ENCODE data around the gene FOXO6. TPM values are rescaled to one million over a fixed set of nuclear protein-coding genes. Genes with fewer than 3 reads are reported as not detected.

Gene FOXO6
- total and polyA plus RNA-seq, 2 of the 13 experiments (the other 11 are each of a cell fraction or from before 2014, with no cell fraction given), result 0.13 TPM; not detected in 1

- Histone ChIP-seq H2AFZ (ENCODE audit: low read length) (no peak overlapping the region), H3K9ac (ENCODE audit: insufficient read depth, low read depth, low read length) (no peak overlapping the region), H3K4me1 (ENCODE audit: insufficient read depth, low read length) (no peaks in the 10 kb centered on the region), H3K27ac (ENCODE audit: extremely low read length, insufficient read depth, low read length) (no peak overlapping the region), H3K4me2 (ENCODE audit: low read depth, low read length) (no peak overlapping the region), H3K79me2 (ENCODE audit: insufficient read depth, low read length) (no peaks in the 10 kb centered on the region), H4K20me1 (ENCODE audit: insufficient read depth, low read length) (no peaks in the 10 kb centered on the region), H3K36me3 (replicated peaks in 1 of 2; ENCODE audit: control insufficient read depth in 1 of 2, insufficient read depth in 2 of 2, low read length in 2 of 2) (no peaks in the 10 kb centered on the region), H3K27me3 (ENCODE audit: control insufficient read depth in 1 of 2, insufficient read depth in 2 of 2, low read length in 2 of 2) (peaks cover 1 to 6% of the 10 kb centered on the region in 2 experiments; a peak in 2 of 5 replicates), H3K9me3 (ENCODE audit: low read length) (no peaks in the 10 kb centered on the region), H3K4me3 (replicated peaks in 1 of 3; ENCODE audit: insufficient read depth in 1 of 3, low read depth in 2 of 3, low read length in 3 of 3) (no peak overlapping the region)
- no TSS peak for BruUV-seq (replicated peaks)
- WGBS (ENCODE audit: low lambda C conversion rate), result 3% methylated on average over 2 of the region's 2 CpGs
- no peak for DNase-seq (ENCODE audit: low spot score)
- no peak for TF ChIP-seq HOXA9 (CRISPR knock-in tag; IDR thresholded peaks at IDR 0.05; ENCODE audit: borderline replicate concordance)
- no peak for TF ChIP-seq NR2F6 (IDR thresholded peaks at IDR 0.05)
- no peak for TF ChIP-seq NR2F6 (CRISPR knock-in tag; IDR thresholded peaks at IDR 0.05)
- no peak for TF ChIP-seq ZNF362 (CRISPR knock-in tag; IDR thresholded peaks at IDR 0.05; ENCODE audit: borderline replicate concordance)
- TF ChIP-seq ZNF713 (CRISPR knock-in tag; IDR thresholded peaks at IDR 0.05), result no peak
- TF ChIP-seq ZNF350 (CRISPR knock-in tag; IDR thresholded peaks at IDR 0.05; ENCODE audit: borderline replicate concordance, low read depth), result no peak
- no peak for TF ChIP-seq ZNF34 (CRISPR knock-in tag; IDR thresholded peaks at IDR 0.05; ENCODE audit: borderline replicate concordance)
- no peak for TF ChIP-seq BORCS8-MEF2B (CRISPR knock-in tag; IDR thresholded peaks at IDR 0.05)
- TF ChIP-seq POLR2AphosphoS2 (IDR thresholded peaks at IDR 0.05; ENCODE audit: low read depth, low read length), result no peak
- TF ChIP-seq ARID5B (CRISPR knock-in tag; IDR thresholded peaks at IDR 0.05), result no peak
- no peak for TF ChIP-seq ZNF883 (CRISPR knock-in tag; IDR thresholded peaks at IDR 0.05; ENCODE audit: not compliant biosample characterization)
- TF ChIP-seq RBFOX2 (IDR thresholded peaks at IDR 0.05; ENCODE audit: low read depth, low read length), result no peak
- CTCF ChIA-PET (ENCODE audit: low intra/inter-chr PET ratio, low total read pairs), result no interaction called here
- no peak for FAIRE-seq
- ATAC-seq, result no peak
- POLR2A ChIA-PET, result no interaction called here
- intact Hi-C loops (cut with micrococcal nuclease; ENCODE audit: unreplicated experiment) (no loop called here), in situ Hi-C loops (cut with HindIII; ENCODE audit: extremely low pct_ligation_motif_present, low pct_unique_long_range_greater_than_20kb) (no loop called here)
These were observed 64.1 kb downstream of the FOXO6 start for GRCh38 chr1:41425369-41425768.

All from HepG2 (cell line).